K562 (cell line): ENCODE data around the gene SKIC8. TPM values are rescaled to one million over a fixed set of nuclear protein-coding genes. Genes with fewer than 3 reads are reported as not detected.

Experiments used
- ARHGAP35 ChIP-seq: fragments of 450-650 bp; IDR thresholded peaks from 2 replicates; pipeline ENCODE4 v1.6.1; 2018; ENCODE audit not compliant: partially characterized antibody
- BHLHE40 ChIP-seq: IDR thresholded peaks from 2 replicates; pipeline ENCODE4 v1.6.1; 2011; ENCODE audit warnings: low read length, improper control_type of control experiment
- ERF ChIP-seq: fragments of 450-650 bp; formaldehyde crosslinking; IDR thresholded peaks from 2 replicates; pipeline ENCODE4 v1.4.0; 2020; ENCODE audit warnings: mild to moderate bottlenecking, mixed read lengths
- ESRRB ChIP-seq: fragments of 250-450 bp; sonication (Bioruptor Pico); IDR thresholded peaks from 2 replicates; pipeline ENCODE4 v1.5.0; 2020; ENCODE audit warnings: mild to moderate bottlenecking, moderate library complexity, borderline replicate concordance
- GMEB1 ChIP-seq: fragments of 250-450 bp; sonication (Bioruptor Pico); IDR thresholded peaks from 2 replicates; pipeline ENCODE4 v1.4.0; 2020; ENCODE audit warnings: mild to moderate bottlenecking
- GTF2B ChIP-seq: IDR thresholded peaks from 2 replicates; pipeline ENCODE4 v1.6.1; 2011; ENCODE audit not compliant: insufficient read length; ENCODE audit errors: extremely low read depth
- HOXB6 ChIP-seq: fragments of 250-450 bp; sonication (Bioruptor Pico); IDR thresholded peaks from 2 replicates; pipeline ENCODE4 v1.5.1; 2022; ENCODE audit warnings: mild to moderate bottlenecking, borderline replicate concordance
- HSF4 ChIP-seq: fragments of 250-450 bp; sonication (Bioruptor Pico); IDR thresholded peaks from 2 replicates; pipeline ENCODE4 v2.1.2; 2022; ENCODE audit warnings: mild to moderate bottlenecking, moderate library complexity, borderline replicate concordance
- MYBL2 ChIP-seq, 2 experiments: fragments of 450-650 bp in 1 of 2; sonication (generic) in 1 of 2; formaldehyde crosslinking in 1 of 2; IDR thresholded peaks; 2 replicates each; pipeline versions ENCODE4 v1.6.1 to v1.8.1; 2017 to 2022; ENCODE audit warnings: borderline replicate concordance in 1 of 2, inconsistent platforms in 1 of 2, low read depth in 1 of 2, mild to moderate bottlenecking in 1 of 2, missing genetic modification reagents in 1 of 2, moderate library complexity in 1 of 2
- NELFE ChIP-seq: IDR thresholded peaks from 2 replicates; pipeline ENCODE4 v1.6.1; 2011; ENCODE audit warnings: mild to moderate bottlenecking; ENCODE audit not compliant: insufficient read depth, insufficient read length
- NONO ChIP-seq, 2 experiments: fragments of 200-400 bp in 1 of 2; fragments of 450-650 bp in 1 of 2; formaldehyde crosslinking in 1 of 2; IDR thresholded peaks; 2 replicates each; pipeline ENCODE4 v1.6.1; 2017; ENCODE audit warnings: low read depth in 2 of 2, mild to moderate bottlenecking in 2 of 2, moderate library complexity in 2 of 2, low read length in 1 of 2
- POLR2AphosphoS2 ChIP-seq: IDR thresholded peaks from 2 replicates; pipeline ENCODE4 v1.6.1; 2012; ENCODE audit warnings: low read length, improper control_type of control experiment
- POLR2B ChIP-seq: fragments of 450-650 bp; IDR thresholded peaks from 2 replicates; pipeline ENCODE4 v1.6.1; 2018; ENCODE audit warnings: low read depth; ENCODE audit not compliant: partially characterized antibody
- POLR2G ChIP-seq: fragments of 200-400 bp; formaldehyde crosslinking; IDR thresholded peaks from 2 replicates; pipeline ENCODE4 v1.6.1; 2017; ENCODE audit warnings: low read depth, mild to moderate bottlenecking, antibody characterized with exemption, low read length, moderate library complexity
- SMARCB1 ChIP-seq: IDR thresholded peaks from 2 replicates; pipeline ENCODE4 v1.6.1; 2011; ENCODE audit warnings: improper control_type of control experiment, low read depth; ENCODE audit not compliant: insufficient read length
- STAG1 ChIP-seq: sonication (generic); formaldehyde crosslinking; IDR thresholded peaks from 2 replicates; pipeline ENCODE4 v1.5.0; 2020; ENCODE audit warnings: missing genetic modification reagents, borderline replicate concordance
- TRIM24 ChIP-seq, 2 experiments: fragments of 450-650 bp; IDR thresholded peaks; 2 replicates each; pipeline ENCODE4 v1.6.1; 2016
- ZBTB33 ChIP-seq: sonication (generic); formaldehyde crosslinking; IDR thresholded peaks from 2 replicates; pipeline ENCODE4 v1.8.1; 2023; ENCODE audit warnings: mild to moderate bottlenecking, missing genetic modification reagents
- ZBTB9 ChIP-seq: fragments of 450-650 bp; formaldehyde crosslinking; IDR thresholded peaks from 2 replicates; pipeline ENCODE4 v1.4.0; 2020; ENCODE audit warnings: mild to moderate bottlenecking, moderate library complexity
- ZNF444 ChIP-seq: fragments of 250-450 bp; sonication (Bioruptor Pico); IDR thresholded peaks from 2 replicates; pipeline ENCODE4 v1.4.0; 2020; ENCODE audit warnings: mild to moderate bottlenecking, moderate library complexity
- polyA plus RNA-seq, 8 experiments: library from polyadenylated mRNA; depleted of rRNA in 4 of 8; stranded (reverse) in 5 of 8; unstranded in 3 of 8; fragments of >200 nt; fragmentation: Nextera tagmentation in 2 of 8; fragmentation: Illumina TruSeq in 1 of 8; extraction: Ambion mirVana in 2 of 8; extraction: Trizol in 1 of 8; gene quantifications; 2 replicates each; pipeline versions ENCODE4 v1.2.1 to v1.2.3, GENCODE V29; 2011 to 2014; ENCODE audit warnings: inconsistent platforms in 1 of 8, missing spikeins in 1 of 8
- total RNA-seq, 7 experiments: library from RNA; depleted of rRNA in 6 of 7; stranded (reverse); fragments of >200 nt in 6 of 7; fragmentation: Illumina TruSeq in 2 of 7; extraction: Trizol in 2 of 7; gene quantifications; 2 replicates each; pipeline versions ENCODE4 v1.2.1 to v1.2.3, GENCODE V29; 2011 to 2021; ENCODE audit warnings: low replicate concordance in 1 of 7
- TF ChIP-seq, protein P1 (sequence below): sonication (generic); formaldehyde crosslinking; IDR thresholded peaks from 2 replicates; pipeline ENCODE4 v1.8.0; 2022; ENCODE audit warnings: missing genetic modification reagents, mild to moderate bottlenecking, moderate library complexity, borderline replicate concordance

SKIC8 gene
- total and polyA plus RNA-seq, 9 of the 15 experiments (the other 6 are each of a cell fraction or from before 2014, with no cell fraction given), result 79.5 to 389 (median 146) TPM

GRCh38 chr15:78299101-78299930 is at the start of gene SKIC8 (continued):
- TF ChIP-seq ZBTB33 (CRISPR knock-in tag) (no peak), ESRRB (CRISPR knock-in tag) (no peak), SMARCB1 (no peak), ZBTB9 (CRISPR knock-in tag) (no peak), MYBL2 (IDR thresholded peaks at IDR 0.05; ENCODE audit: low read depth) (no peak), MYBL2 (CRISPR knock-in tag; IDR thresholded peaks at IDR 0.05; ENCODE audit: borderline replicate concordance) (no peak), POLR2AphosphoS2 (no peak), HOXB6 (no peak), NONO (IDR thresholded peaks at IDR 0.05; ENCODE audit: low read depth in 2 of 2, low read length in 1 of 2) (peak in 1 of 2 experiments; percentile 45; a peak in 1 of 4 replicates), GMEB1 (peak; percentile 85), BHLHE40 (no peak), ZNF444 (CRISPR knock-in tag) (no peak), POLR2G (peak; percentile 97), POLR2B (peak; percentile 62), ARHGAP35 (no peak), GTF2B (no peak), ERF (peak; percentile 59; the same call in 1 of the 2 replicates), NELFE (no peak), TRIM24 (IDR thresholded peaks at IDR 0.05) (no peak), HSF4 (CRISPR knock-in tag) (no peak), STAG1 (CRISPR knock-in tag) (no peak)
- TF ChIP-seq, protein P1, sequence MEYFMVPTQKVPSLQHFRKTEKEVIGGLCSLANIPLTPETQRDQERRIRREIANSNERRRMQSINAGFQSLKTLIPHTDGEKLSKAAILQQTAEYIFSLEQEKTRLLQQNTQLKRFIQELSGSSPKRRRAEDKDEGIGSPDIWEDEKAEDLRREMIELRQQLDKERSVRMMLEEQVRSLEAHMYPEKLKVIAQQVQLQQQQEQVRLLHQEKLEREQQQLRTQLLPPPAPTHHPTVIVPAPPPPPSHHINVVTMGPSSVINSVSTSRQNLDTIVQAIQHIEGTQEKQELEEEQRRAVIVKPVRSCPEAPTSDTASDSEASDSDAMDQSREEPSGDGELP (CRISPR knock-in tag), result peak; percentile 83
